HG03565 (cell line): ENCODE results near the gene RAB11FIP4.

Experiments
- ATAC-seq: cut with Tn5 transposase; IDR thresholded peaks from one replicate; pipeline ENCODE4 v1.9.1; 2021; ENCODE audit warnings: mild to moderate bottlenecking, moderate library complexity; ENCODE audit not compliant: unreplicated experiment

RAB11FIP4 gene

DNA sequence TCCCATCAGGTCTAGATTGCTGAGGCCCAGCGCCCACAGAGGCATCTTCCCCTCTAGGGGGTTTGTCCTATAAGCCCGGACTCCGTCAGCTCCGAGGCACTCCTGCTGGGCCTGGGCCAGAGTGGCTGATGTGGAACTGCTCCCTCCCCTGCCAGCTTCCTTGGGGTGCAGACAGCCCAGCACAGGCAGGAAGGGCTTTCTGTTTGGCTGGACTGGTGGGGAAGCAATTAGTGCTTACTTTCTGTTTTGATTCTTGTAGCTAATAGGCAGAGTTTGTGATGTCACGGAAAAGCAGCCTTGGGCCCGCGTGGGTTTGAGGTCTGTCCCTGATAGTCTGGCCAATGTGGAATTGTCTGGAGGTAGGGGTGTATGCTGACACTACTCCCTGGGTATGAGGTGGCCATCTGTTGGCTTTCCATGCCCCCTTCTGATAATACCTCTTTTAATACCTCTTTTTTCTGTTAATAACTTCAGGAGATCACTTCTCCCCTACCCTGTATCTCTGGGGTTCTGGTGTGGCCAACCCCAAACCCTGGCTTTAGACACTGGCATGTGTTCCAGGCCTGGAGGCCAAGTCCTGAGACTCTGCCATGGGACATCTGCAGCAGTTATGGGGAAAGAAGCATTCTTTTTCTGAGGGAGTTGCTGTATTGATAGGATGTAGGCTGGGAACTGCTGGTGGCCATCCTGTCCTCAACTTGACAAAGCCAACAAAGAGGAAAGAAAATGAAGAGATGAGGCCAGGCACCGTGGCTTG lies 190.9 kb downstream of the RAB11FIP4 start:
- no peak for ATAC-seq

DNA sequence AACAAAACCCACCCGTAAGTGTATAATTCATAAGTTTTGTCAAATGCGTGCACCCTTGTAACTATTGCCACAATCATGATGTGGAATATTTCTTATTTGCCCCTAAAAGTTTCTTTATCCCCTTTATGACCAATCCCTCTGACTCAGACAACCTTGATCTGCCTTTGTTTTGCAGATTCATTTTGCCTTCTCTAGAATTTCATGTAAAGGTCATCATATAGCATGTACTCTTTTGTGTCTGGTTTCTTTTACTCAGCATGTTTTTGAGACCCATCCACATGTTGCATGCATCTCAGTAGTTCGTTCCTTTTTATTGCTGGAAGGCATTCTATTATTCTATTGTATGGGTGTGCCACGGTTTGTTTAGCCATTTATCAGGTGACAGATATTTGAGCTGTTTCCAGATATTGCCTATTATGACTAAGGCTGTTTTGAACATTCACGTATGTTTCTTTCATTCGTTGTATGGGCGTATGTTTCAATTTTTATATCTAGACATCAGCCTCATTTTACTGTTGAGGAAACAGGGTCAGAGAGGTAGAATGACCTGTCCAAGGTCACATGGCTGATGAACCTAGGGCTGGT lies 192.4 kb downstream of the RAB11FIP4 start:
- ATAC-seq = no peak

DNA sequence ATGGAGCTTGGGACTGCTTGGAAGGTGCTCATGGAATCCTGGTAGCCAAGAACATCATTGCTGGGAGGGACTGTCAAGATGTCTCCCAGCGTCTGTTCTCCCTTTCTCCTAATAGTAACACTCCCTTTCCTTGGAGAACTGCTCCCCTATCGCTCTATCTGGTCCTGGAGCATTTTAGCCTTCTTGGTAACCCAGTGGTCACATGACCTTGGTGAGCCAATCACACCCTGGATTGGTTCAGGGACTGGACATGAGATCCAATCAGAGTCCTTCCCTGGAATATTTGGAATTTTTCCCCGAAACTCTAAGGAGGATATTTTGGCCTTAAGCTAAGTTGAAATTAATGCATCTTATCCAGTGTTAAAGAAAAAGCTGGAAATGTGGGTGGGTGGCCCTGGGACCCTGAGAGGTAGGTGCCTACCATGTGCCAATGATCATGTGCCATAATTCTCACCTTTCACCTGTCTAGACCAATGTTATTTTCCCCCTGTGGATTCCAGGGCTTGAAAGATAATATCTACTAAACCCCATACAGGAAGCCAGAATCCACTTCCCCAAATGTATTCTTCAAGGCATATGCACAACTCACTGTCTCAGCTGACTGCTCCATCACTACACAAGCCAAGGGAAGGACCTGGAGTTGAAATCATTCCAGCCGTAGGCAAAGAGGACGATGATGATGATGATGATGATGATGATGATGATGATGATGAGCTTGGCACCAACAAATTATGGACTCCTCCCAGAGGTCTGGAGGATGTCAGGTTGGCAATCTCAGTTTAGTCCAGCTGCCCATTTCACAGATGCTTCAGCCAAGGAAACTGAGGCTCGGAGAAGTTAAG lies 193.2 kb downstream of the RAB11FIP4 start:
- no peak for ATAC-seq

DNA sequence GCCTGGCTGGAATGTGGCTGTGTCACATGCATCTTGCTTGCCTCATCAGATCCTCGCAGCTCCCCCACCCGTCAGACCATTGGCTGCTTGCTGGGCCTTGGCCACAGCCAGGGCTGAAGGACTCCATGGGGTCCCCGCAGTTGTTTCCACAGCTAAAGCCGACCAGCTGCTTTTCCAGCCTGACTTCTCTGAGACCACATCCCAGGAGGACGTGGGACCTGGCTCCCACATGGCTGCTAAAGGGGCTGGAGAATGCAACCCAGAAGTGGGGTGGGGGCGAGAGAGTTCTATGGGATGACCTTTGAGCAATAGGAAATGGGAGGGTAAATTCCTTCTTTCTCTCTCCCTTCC lies 193.8 kb downstream of the RAB11FIP4 start:
- ATAC-seq = no peak

DNA sequence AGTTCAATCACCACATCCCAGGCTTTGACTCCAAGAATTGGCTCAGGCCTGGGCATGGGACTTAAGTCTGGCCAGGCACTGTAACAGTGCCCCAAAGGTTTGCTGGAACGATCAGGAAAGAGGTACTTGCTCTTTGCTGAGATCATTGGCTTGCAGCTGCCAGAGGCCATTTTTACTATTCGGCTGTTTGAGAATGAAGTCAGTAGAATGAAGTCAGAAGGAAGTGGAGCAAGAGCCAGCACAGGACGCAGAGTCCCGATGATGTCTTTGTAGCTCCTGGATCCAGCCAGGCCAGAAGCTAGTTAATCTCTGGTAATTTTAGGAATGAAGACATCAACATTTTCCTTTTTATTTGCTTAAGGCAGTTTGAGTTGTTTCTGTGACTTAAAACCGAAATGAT lies 195.5 kb downstream of the RAB11FIP4 start:
- ATAC-seq = no peak

DNA sequence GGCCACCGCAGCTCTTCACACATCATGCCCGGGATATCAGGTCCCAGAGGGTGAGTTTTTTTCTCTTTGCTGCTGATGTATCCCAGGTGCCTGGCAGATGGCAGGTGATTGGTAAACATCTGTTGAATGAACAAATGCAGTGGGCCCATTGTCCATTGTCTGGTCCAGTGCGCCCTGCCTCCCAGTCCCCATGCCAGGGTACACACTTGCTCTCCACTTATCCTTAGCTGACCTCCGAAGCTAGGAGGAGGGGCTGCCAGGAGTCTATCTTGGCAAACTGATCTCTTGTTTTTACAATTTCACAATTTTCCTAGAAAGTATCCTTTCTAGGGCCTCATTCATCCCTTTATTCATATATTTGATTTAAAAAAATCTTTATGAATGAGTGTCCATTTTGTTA lies 196.0 kb downstream of the RAB11FIP4 start:
- no peak for ATAC-seq
